HepG2 (cell line): ENCODE measurements around the gene NCOA5. TPM values are rescaled to one million over a fixed set of nuclear protein-coding genes. Genes with fewer than 3 reads are reported as not detected.
A peak's percentile ranks its signal among the peaks of the same experiment; 100 is the strongest.

ENCODE experiments used
- ASH2L ChIP-seq: fragments of 300-600, 200-600 bp; sonication (generic); IDR thresholded peaks from 2 replicates; pipeline ENCODE4 v1.7.0; 2017; ENCODE audit warnings: low read depth, mild to moderate bottlenecking, moderate library complexity, mixed read lengths, low read length; ENCODE audit not compliant: insufficient read length
- GABPB1 ChIP-seq: IDR thresholded peaks from 2 replicates; pipeline ENCODE4 v1.6.1; 2016; ENCODE audit warnings: mild to moderate bottlenecking, missing genetic modification reagents, moderate library complexity, missing compliant biosample characterization
- GATAD2A ChIP-seq: IDR thresholded peaks from 2 replicates; pipeline ENCODE4 v1.6.1; 2016
- GTF3A ChIP-seq: sonication (generic); formaldehyde crosslinking; conservative IDR thresholded peaks from 2 replicates; pipeline ENCODE4 v1.4.0; 2020; ENCODE audit warnings: mild to moderate bottlenecking, missing genetic modification reagents
- HOXA7 ChIP-seq: sonication (generic); formaldehyde crosslinking; IDR thresholded peaks from 2 replicates; pipeline ENCODE4 v1.8.1; 2022; ENCODE audit warnings: mild to moderate bottlenecking, missing genetic modification reagents, moderate library complexity
- KDM3A ChIP-seq: IDR thresholded peaks from 2 replicates; pipeline ENCODE4 v1.6.1; 2018; ENCODE audit warnings: low read depth, missing compliant biosample characterization
- KLF6 ChIP-seq: IDR thresholded peaks from 2 replicates; pipeline ENCODE4 v1.8.0; 2016; ENCODE audit warnings: missing biosample characterization, missing genetic modification reagents
- MTA1 ChIP-seq: sonication (generic); formaldehyde crosslinking; IDR thresholded peaks from 2 replicates; pipeline ENCODE4 v1.4.0; 2020; ENCODE audit warnings: missing genetic modification reagents, mild to moderate bottlenecking, borderline replicate concordance
- NFYB ChIP-seq: sonication (generic); formaldehyde crosslinking; IDR thresholded peaks from 2 replicates; pipeline ENCODE4 v1.4.0; 2020; ENCODE audit warnings: missing genetic modification reagents
- PCBP2 ChIP-seq: fragments of 200-400 bp; formaldehyde crosslinking; optimal IDR thresholded peaks from 2 replicates; pipeline ENCODE3; 2018; ENCODE audit warnings: low read length, low read depth; ENCODE audit not compliant: poor library complexity, severe bottlenecking
- SAP130 ChIP-seq: IDR thresholded peaks from 2 replicates; pipeline ENCODE4 v1.6.1; 2016; ENCODE audit warnings: low read depth
- SIN3A ChIP-seq: IDR thresholded peaks from 2 replicates; pipeline ENCODE4 v1.6.1; 2011; ENCODE audit warnings: low read depth, mild to moderate bottlenecking, control low read depth, low read length, borderline replicate concordance
- ZBTB7B ChIP-seq: sonication (generic); formaldehyde crosslinking; IDR thresholded peaks from 2 replicates; pipeline ENCODE4 v1.4.0; 2020; ENCODE audit warnings: missing genetic modification reagents
- ZNF12 ChIP-seq: sonication (generic); formaldehyde crosslinking; IDR thresholded peaks from 2 replicates; pipeline ENCODE4 v1.5.0; 2020; ENCODE audit warnings: missing genetic modification reagents
- ZNF121 ChIP-seq: sonication (generic); formaldehyde crosslinking; IDR thresholded peaks from 2 replicates; pipeline ENCODE4 v1.5.0; 2020; ENCODE audit warnings: mild to moderate bottlenecking, missing genetic modification reagents
- ZNF205 ChIP-seq: IDR thresholded peaks from 2 replicates; pipeline ENCODE4 v1.6.1; 2018; ENCODE audit warnings: missing biosample characterization, missing genetic modification reagents
- ZNF292 ChIP-seq: sonication (generic); formaldehyde crosslinking; IDR thresholded peaks from 2 replicates; pipeline ENCODE4 v1.8.1; 2022; ENCODE audit warnings: mild to moderate bottlenecking, low read depth, missing genetic modification reagents, borderline replicate concordance
- ZNF33A ChIP-seq: sonication (generic); formaldehyde crosslinking; IDR thresholded peaks from 2 replicates; pipeline ENCODE4 v1.5.1; 2020; ENCODE audit warnings: missing genetic modification reagents, mild to moderate bottlenecking, moderate library complexity, borderline replicate concordance
- ZNF432 ChIP-seq: sonication (generic); formaldehyde crosslinking; IDR thresholded peaks from 2 replicates; pipeline ENCODE4 v1.5.0; 2020; ENCODE audit warnings: missing genetic modification reagents, mild to moderate bottlenecking, borderline replicate concordance
- ZNF713 ChIP-seq: sonication (generic); formaldehyde crosslinking; IDR thresholded peaks from 2 replicates; pipeline ENCODE4 v1.4.0; 2020; ENCODE audit warnings: mild to moderate bottlenecking, missing genetic modification reagents
- polyA plus RNA-seq, 8 experiments: library from polyadenylated mRNA; depleted of rRNA in 3 of 8; stranded (reverse) in 7 of 8; unstranded in 1 of 8; fragments of >200 nt; fragmentation: Illumina TruSeq in 4 of 8; extraction: Trizol in 4 of 8; gene quantifications; 2 replicates each; pipeline versions ENCODE4 v1.2.1 to v1.2.3, GENCODE V29; 2011 to 2016; ENCODE audit warnings: low read depth in 4 of 8, missing spikeins in 1 of 8, mixed read lengths in 1 of 8; ENCODE audit not compliant: insufficient read depth in 1 of 8
- total RNA-seq, 5 experiments: library from RNA; depleted of rRNA; stranded (reverse); fragments of >200 nt; fragmentation: Illumina TruSeq; extraction: Trizol; gene quantifications; 2 replicates each; pipeline ENCODE4 v1.2.3, GENCODE V29; 2016; ENCODE audit warnings: low read depth in 1 of 5
- TF ChIP-seq, protein P1 (sequence below): sonication (generic); formaldehyde crosslinking; conservative IDR thresholded peaks from 2 replicates; pipeline ENCODE4 v1.8.1; 2023; ENCODE audit warnings: missing genetic modification reagents
- TF ChIP-seq, protein P2 (sequence below): sonication (generic); formaldehyde crosslinking; IDR thresholded peaks from 2 replicates; pipeline ENCODE4 v1.9.0; 2021; ENCODE audit warnings: missing genetic modification reagents, borderline replicate concordance
- TF ChIP-seq, protein P3 (sequence below): sonication (generic); formaldehyde crosslinking; IDR thresholded peaks from 2 replicates; pipeline ENCODE4 v1.4.0; 2020; ENCODE audit warnings: mild to moderate bottlenecking, missing genetic modification reagents
- TF ChIP-seq, protein P4 (sequence below): sonication (generic); formaldehyde crosslinking; IDR thresholded peaks from 2 replicates; pipeline ENCODE4 v1.8.0; 2022; ENCODE audit warnings: missing genetic modification reagents, mild to moderate bottlenecking, inconsistent platforms, borderline replicate concordance
- TF ChIP-seq, protein P5 (sequence below): sonication (generic); formaldehyde crosslinking; IDR thresholded peaks from 2 replicates; pipeline ENCODE4 v1.4.0; 2020; ENCODE audit warnings: missing genetic modification reagents

The NCOA5 gene
- total and polyA plus RNA-seq, 2 of the 13 experiments (the other 11 are each of a cell fraction or from before 2014, with no cell fraction given) = 16.5 to 28.4 TPM

DNA sequence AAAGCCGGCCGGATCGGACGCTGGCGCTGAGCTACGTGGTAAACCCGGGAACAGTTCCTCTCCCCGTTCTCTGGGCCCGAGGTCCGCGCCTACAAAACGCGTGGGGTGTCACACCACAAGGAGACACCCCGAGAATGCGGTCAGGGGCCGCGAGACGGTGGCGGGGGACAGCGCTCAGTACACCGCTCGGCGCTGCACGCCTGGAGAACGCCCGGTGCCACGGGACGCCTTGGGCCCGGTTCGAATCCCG, 670 bp downstream of the NCOA5 start (continued):
- TF ChIP-seq, protein P1, sequence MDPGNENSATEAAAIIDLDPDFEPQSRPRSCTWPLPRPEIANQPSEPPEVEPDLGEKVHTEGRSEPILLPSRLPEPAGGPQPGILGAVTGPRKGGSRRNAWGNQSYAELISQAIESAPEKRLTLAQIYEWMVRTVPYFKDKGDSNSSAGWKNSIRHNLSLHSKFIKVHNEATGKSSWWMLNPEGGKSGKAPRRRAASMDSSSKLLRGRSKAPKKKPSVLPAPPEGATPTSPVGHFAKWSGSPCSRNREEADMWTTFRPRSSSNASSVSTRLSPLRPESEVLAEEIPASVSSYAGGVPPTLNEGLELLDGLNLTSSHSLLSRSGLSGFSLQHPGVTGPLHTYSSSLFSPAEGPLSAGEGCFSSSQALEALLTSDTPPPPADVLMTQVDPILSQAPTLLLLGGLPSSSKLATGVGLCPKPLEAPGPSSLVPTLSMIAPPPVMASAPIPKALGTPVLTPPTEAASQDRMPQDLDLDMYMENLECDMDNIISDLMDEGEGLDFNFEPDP (CRISPR knock-in tag) = 0 out of 2 replicates have a peak, but pooled peaks have one; percentile 73
- TF ChIP-seq, protein P2, sequence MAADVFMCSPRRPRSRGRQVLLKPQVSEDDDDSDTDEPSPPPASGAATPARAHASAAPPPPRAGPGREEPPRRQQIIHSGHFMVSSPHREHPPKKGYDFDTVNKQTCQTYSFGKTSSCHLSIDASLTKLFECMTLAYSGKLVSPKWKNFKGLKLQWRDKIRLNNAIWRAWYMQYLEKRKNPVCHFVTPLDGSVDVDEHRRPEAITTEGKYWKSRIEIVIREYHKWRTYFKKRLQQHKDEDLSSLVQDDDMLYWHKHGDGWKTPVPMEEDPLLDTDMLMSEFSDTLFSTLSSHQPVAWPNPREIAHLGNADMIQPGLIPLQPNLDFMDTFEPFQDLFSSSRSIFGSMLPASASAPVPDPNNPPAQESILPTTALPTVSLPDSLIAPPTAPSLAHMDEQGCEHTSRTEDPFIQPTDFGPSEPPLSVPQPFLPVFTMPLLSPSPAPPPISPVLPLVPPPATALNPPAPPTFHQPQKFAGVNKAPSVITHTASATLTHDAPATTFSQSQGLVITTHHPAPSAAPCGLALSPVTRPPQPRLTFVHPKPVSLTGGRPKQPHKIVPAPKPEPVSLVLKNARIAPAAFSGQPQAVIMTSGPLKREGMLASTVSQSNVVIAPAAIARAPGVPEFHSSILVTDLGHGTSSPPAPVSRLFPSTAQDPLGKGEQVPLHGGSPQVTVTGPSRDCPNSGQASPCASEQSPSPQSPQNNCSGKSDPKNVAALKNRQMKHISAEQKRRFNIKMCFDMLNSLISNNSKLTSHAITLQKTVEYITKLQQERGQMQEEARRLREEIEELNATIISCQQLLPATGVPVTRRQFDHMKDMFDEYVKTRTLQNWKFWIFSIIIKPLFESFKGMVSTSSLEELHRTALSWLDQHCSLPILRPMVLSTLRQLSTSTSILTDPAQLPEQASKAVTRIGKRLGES (CRISPR knock-in tag) = no peak
- TF ChIP-seq KDM3A (CRISPR knock-in tag) (0 out of 2 replicates have a peak, but pooled peaks have one; percentile 14), NFYB (CRISPR knock-in tag) (no peak; the same call in 1 of the 2 replicates), PCBP2 (no peak), ZNF12 (CRISPR knock-in tag) (peak; percentile 19; the same call in 1 of the 2 replicates), SIN3A (peak; percentile 77; the same call in 1 of the 2 replicates), MTA1 (CRISPR knock-in tag) (no peak), ZBTB7B (CRISPR knock-in tag) (no peak; the same call in 1 of the 2 replicates), ZNF713 (no peak), GABPB1 (CRISPR knock-in tag) (0 out of 2 replicates have a peak, but pooled peaks have one; percentile 4), HOXA7 (CRISPR knock-in tag) (no peak), SAP130 (CRISPR knock-in tag) (no peak), GTF3A (CRISPR knock-in tag) (no peak; the same call in 1 of the 2 replicates), ZNF432 (CRISPR knock-in tag) (0 out of 2 replicates have a peak, but pooled peaks have one; percentile 77), ASH2L (no peak), ZNF205 (CRISPR knock-in tag) (no peak), ZNF33A (0 out of 2 replicates have a peak, but pooled peaks have one; percentile 2), GATAD2A (no peak), KLF6 (CRISPR knock-in tag) (no peak), ZNF121 (CRISPR knock-in tag) (no peak), ZNF292 (CRISPR knock-in tag) (peak; percentile 71; the same call in 1 of the 2 replicates)
- TF ChIP-seq, protein P3, sequence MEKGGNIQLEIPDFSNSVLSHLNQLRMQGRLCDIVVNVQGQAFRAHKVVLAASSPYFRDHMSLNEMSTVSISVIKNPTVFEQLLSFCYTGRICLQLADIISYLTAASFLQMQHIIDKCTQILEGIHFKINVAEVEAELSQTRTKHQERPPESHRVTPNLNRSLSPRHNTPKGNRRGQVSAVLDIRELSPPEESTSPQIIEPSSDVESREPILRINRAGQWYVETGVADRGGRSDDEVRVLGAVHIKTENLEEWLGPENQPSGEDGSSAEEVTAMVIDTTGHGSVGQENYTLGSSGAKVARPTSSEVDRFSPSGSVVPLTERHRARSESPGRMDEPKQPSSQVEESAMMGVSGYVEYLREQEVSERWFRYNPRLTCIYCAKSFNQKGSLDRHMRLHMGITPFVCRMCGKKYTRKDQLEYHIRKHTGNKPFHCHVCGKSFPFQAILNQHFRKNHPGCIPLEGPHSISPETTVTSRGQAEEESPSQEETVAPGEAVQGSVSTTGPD (CRISPR knock-in tag) = peak; percentile 67; the same call in 1 of the 2 replicates
- TF ChIP-seq, protein P4, sequence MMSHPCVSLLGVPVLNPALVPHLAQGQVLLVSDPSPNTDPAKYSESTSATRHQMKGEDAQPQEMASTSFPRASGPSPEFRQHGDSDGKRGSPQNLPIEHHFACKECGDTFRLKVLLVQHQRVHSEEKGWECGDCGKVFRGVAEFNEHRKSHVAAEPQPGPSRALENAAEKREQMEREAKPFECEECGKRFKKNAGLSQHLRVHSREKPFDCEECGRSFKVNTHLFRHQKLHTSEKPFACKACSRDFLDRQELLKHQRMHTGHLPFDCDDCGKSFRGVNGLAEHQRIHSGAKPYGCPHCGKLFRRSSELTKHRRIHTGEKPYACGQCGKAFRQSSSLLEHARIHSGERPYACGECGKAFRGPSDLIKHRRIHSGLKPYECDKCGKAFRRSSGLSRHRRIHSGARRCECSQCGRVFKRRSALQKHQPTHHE (CRISPR knock-in tag) = 0 out of 2 replicates have a peak, but pooled peaks have one; percentile 8
- TF ChIP-seq, protein P5, sequence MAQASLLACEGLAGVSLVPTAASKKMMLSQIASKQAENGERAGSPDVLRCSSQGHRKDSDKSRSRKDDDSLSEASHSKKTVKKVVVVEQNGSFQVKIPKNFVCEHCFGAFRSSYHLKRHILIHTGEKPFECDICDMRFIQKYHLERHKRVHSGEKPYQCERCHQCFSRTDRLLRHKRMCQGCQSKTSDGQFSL (CRISPR knock-in tag) = no peak
